ENCODE measurements around the gene CHD8. TPM values are rescaled to one million over a fixed set of nuclear protein-coding genes. Genes with fewer than 3 reads are reported as not detected.
"Not testable (repeated sequence)": the region's sequence is repeated elsewhere in the genome, so short reads cannot be mapped to it uniquely, and the experiment has no call there.

Gene CHD8
- total RNA-seq, 1 donor from 2014 or later, result 43.9 TPM

DNA sequence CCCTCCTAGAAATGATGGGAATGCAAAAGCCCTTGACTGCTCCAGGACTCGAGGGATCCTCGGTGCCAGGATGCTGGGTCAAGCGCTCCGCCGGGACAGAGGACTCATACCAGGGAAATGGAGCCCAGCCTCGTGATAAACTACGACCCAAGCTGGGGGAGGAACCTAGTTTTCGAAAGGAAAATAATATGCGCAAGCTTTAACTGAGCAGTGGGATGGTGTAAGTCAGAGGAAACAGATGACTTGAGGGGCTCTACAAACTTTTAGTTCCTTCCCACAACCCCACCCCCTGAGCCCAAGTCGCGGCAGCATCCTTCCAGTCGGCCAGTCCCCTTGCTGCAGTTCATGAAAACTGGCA, 71.5 kb downstream of the CHD8 start:
- TF ChIP-seq, protein P1, sequence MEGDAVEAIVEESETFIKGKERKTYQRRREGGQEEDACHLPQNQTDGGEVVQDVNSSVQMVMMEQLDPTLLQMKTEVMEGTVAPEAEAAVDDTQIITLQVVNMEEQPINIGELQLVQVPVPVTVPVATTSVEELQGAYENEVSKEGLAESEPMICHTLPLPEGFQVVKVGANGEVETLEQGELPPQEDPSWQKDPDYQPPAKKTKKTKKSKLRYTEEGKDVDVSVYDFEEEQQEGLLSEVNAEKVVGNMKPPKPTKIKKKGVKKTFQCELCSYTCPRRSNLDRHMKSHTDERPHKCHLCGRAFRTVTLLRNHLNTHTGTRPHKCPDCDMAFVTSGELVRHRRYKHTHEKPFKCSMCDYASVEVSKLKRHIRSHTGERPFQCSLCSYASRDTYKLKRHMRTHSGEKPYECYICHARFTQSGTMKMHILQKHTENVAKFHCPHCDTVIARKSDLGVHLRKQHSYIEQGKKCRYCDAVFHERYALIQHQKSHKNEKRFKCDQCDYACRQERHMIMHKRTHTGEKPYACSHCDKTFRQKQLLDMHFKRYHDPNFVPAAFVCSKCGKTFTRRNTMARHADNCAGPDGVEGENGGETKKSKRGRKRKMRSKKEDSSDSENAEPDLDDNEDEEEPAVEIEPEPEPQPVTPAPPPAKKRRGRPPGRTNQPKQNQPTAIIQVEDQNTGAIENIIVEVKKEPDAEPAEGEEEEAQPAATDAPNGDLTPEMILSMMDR (conservative IDR thresholded peaks at IDR 0.05; ENCODE audit: low read depth, low read length), result no peak
- DNase-seq (ENCODE audit: low read depth), result no peak
- H3K4me3 ChIP-seq (ENCODE audit: low read depth, low read length), result peak overlapping the region; percentile 71

- peak within 1 kb of the TSS; percentile 71 for H3K4me3 ChIP-seq (ENCODE audit: low read depth, low read length)
- TF ChIP-seq, protein P1 (conservative IDR thresholded peaks at IDR 0.05; ENCODE audit: low read depth, low read length), result no peak
- DNase-seq (ENCODE audit: low read depth), result peak; percentile 50
Measured at GRCh38 chr14:21383848-21384493, 72.0 kb downstream of the CHD8 start, which contains the start of gene SUPT16H. SUPT16H (minus strand) TSS chr14:21384019; CDS start chr14:21383927, 92 bp downstream.

- peak; percentile 9 for DNase-seq (ENCODE audit: low read depth)
- TF ChIP-seq, protein P1 (conservative IDR thresholded peaks at IDR 0.05; ENCODE audit: low read depth, low read length), result no peak
- peak overlapping the region; percentile 71 for H3K4me3 ChIP-seq (ENCODE audit: low read depth, low read length)
Measured at GRCh38 chr14:21382886-21383847, 72.8 kb downstream of the CHD8 start.

- no peak for DNase-seq (ENCODE audit: low read depth)
- TF ChIP-seq, protein P1 (conservative IDR thresholded peaks at IDR 0.05; ENCODE audit: low read depth, low read length), result no peak
- peak overlapping the region; percentile 9 for H3K4me3 ChIP-seq (ENCODE audit: low read depth, low read length)
Measured at GRCh38 chr14:21382095-21382494, 73.8 kb downstream of the CHD8 start.

DNA sequence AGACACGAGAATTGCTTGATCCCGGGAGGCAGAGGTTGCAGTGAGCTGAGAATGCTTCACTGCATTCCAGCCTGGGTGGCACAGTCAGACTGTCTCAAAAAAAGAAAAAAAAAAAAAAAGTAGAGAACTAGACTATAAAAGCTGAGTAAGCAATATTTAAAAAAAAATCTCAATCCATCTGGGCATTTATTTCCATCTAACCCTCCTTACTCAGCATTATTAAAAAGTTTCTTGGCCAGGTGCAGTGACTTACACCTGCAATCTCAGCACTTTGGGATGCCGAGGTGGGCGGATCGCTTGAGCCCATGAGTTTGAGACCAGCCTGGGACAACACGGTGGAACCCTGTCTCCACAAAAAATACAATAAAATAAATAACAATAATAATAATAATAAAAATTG, 76.6 kb downstream of the CHD8 start:
- no peak overlapping the region for H3K4me3 ChIP-seq (ENCODE audit: low read depth, low read length)
- no peak for DNase-seq (ENCODE audit: low read depth)
- TF ChIP-seq, protein P1 (conservative IDR thresholded peaks at IDR 0.05; ENCODE audit: low read depth, low read length), result no peak

DNA sequence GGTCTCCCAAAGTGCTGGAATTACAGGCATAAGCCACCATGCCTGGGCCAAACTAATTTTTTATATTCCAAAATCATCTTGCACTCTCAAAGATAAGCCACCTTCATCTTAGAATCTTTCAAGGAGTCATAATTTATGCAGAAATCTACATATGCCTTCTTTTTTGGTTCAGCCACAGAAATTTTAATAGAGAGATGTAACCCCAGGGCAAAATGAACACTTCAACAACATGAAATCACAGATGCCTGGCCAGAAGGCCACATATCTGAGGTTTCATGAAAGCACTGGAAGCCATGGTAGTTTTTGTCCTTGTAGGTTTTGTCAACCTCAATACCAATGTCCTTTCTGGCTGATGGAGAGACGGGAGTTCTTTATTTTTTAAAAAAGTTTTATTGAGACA, 81.9 kb downstream of the CHD8 start:
- DNase-seq (ENCODE audit: low read depth), result no peak
- TF ChIP-seq, protein P1 (conservative IDR thresholded peaks at IDR 0.05; ENCODE audit: low read depth, low read length), result no peak
- H3K4me3 ChIP-seq (ENCODE audit: low read depth, low read length), result no peak overlapping the region

GRCh38 chr14:21372814-21373213, 83.1 kb downstream of the CHD8 start:
- H3K4me3 ChIP-seq (ENCODE audit: low read depth, low read length); DNase-seq (ENCODE audit: low read depth): not testable (repeated sequence)

Data from epithelial cell of proximal tubule (primary cell).